Measurements from ENCODE around the gene GATA6. TPM values are rescaled to one million over a fixed set of nuclear protein-coding genes. Genes with fewer than 3 reads are reported as not detected.
A peak's percentile ranks its signal among the peaks of the same experiment; 100 is the strongest.

Gene GATA6
- total and polyA plus RNA-seq, 2 of the 13 experiments (the other 11 are each of a cell fraction or from before 2014, with no cell fraction given): 0.84 to 3.2 TPM

GRCh38 chr18:22194151-22194598, 24.8 kb downstream of the GATA6 start (continued):
- TF ChIP-seq ZNF160 (CRISPR knock-in tag; IDR thresholded peaks at IDR 0.05) (no peak), CTCF (CRISPR knock-in tag; IDR thresholded peaks at IDR 0.05) (no peak), ZNF569 (CRISPR knock-in tag; IDR thresholded peaks at IDR 0.05; ENCODE audit: borderline replicate concordance) (no peak), RBM22 (optimal IDR thresholded peaks at IDR 0.05; ENCODE audit: low read length) (no peak), NR2C2 (CRISPR knock-in tag; IDR thresholded peaks at IDR 0.05; ENCODE audit: borderline replicate concordance) (no peak), MIER3 (CRISPR knock-in tag; IDR thresholded peaks at IDR 0.05; ENCODE audit: borderline replicate concordance) (peak; percentile 32; the same call in 1 of the 2 replicates), CBX1 (IDR thresholded peaks at IDR 0.05; ENCODE audit: low read depth) (peak; percentile 49), DZIP1 (CRISPR knock-in tag; IDR thresholded peaks at IDR 0.05) (no peak), ZNF484 (CRISPR knock-in tag; IDR thresholded peaks at IDR 0.05; ENCODE audit: borderline replicate concordance, low read depth) (no peak), CENPBD1 (CRISPR knock-in tag; IDR thresholded peaks at IDR 0.05; ENCODE audit: borderline replicate concordance, low read depth) (no peak), ZNF224 (CRISPR knock-in tag; IDR thresholded peaks at IDR 0.05) (no peak), MAFG (CRISPR knock-in tag; IDR thresholded peaks at IDR 0.05) (no peak), ZNF414 (CRISPR knock-in tag; IDR thresholded peaks at IDR 0.05) (no peak), ZSCAN31 (CRISPR knock-in tag; IDR thresholded peaks at IDR 0.05; ENCODE audit: low read depth) (0 out of 2 replicates have a peak, but pooled peaks have one; percentile 35), ZNF580 (CRISPR knock-in tag; IDR thresholded peaks at IDR 0.05; ENCODE audit: borderline replicate concordance, low read depth) (peak; percentile 86; the same call in 1 of the 2 replicates), PCBP1 (IDR thresholded peaks at IDR 0.05; ENCODE audit: borderline replicate concordance, low read depth, low read length) (no peak), KLF13 (CRISPR knock-in tag; IDR thresholded peaks at IDR 0.05) (no peak), FIP1L1 (IDR thresholded peaks at IDR 0.05; ENCODE audit: borderline replicate concordance, insufficient read depth, low read depth, low read length) (no peak), ATF6 (CRISPR knock-in tag; conservative IDR thresholded peaks at IDR 0.05) (no peak), ATM (IDR thresholded peaks at IDR 0.05; ENCODE audit: borderline replicate concordance) (no peak), SRSF4 (IDR thresholded peaks at IDR 0.05; ENCODE audit: low read depth, low read length, poor library complexity, severe bottlenecking) (no peak), CREB1 (IDR thresholded peaks at IDR 0.05) (no peak), CREB1 (CRISPR knock-in tag; IDR thresholded peaks at IDR 0.05) (no peak)
